ENCODE measurements around the gene OS9. TPM values are rescaled to one million over a fixed set of nuclear protein-coding genes. Genes with fewer than 3 reads are reported as not detected.

Gene OS9
- total and polyA plus RNA-seq, 2 of the 4 experiments (the other 2 are of a cell fraction) = 159 to 272 TPM

DNA sequence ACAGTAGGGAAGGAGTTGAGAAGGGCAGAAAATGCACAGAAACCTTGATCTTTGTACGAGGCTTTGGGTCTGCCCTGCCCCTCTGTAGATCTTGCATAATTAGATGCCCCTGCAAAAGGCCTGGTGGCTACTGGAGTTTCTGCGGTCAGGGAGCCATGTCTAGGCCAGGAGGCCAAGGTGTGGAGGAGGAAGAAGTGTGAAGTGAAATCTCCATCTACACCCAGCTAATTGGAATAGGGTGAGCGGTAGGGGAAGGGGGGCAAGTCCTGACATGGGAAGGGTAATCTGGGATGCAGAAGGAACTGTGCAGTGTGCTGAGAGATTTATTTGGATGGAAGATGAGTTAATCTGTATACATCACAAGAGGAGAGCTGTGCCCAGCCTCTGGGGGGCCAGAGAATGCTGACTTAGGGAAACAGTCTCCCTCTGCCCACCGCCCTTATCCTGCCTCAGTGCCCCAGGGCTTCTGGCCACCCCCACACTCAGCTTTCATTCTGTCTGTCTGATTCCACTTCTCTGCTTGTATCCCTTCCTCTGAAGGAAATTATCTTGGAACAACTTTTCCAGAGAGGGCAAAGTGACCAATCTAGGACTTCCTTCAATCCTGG is 67.6 kb downstream of the OS9 start:
- peaks cover 36% of the 10 kb centered on the region for H3K27me3 ChIP-seq (ENCODE audit: control insufficient read depth, insufficient read depth, low read length)
- H3K18ac ChIP-seq (ENCODE audit: low read depth, low read length) = no peak overlapping the region
- no TSS peak for BruUV-seq (replicated peaks)
- no peak overlapping the region for H2BK5ac ChIP-seq (ENCODE audit: low read depth, low read length, poor library complexity, severe bottlenecking)
- CTCF ChIA-PET = no interaction called here
- WGBS, 2 experiments (ENCODE audit: extremely low coverage in 2 of 2, insufficient read length in 1 of 2) = no CpG with 5 or more reads among the region's 4 CpGs
- no peak overlapping the region for H3K14ac ChIP-seq (replicated peaks; ENCODE audit: low read depth, low read length)
- peaks cover 9% of the 10 kb centered on the region for H3K36me3 ChIP-seq (ENCODE audit: control insufficient read depth, insufficient read depth, low read length)
- no peaks in the 10 kb centered on the region; the same call in 1 of the 2 replicates for H4K20me1 ChIP-seq (ENCODE audit: insufficient read depth, low read length)
- in situ Hi-C loops (cut with MboI; ENCODE audit: low sequenced_read_pairs) (no loop called here), intact Hi-C loops (cut with micrococcal nuclease) (no loop called here), dilution Hi-C loops (cut with HindIII; ENCODE audit: low sequenced_read_pairs, unreplicated experiment) (no loop called here)
- H2BK120ac ChIP-seq (ENCODE audit: low read depth, low read length) = no peak overlapping the region
- H2AK9ac ChIP-seq (replicated peaks; ENCODE audit: low read depth, low read length, poor library complexity) = no peak overlapping the region
- peaks cover 2% of the 10 kb centered on the region; the same call in 1 of the 2 replicates for H3K9me3 ChIP-seq (ENCODE audit: control insufficient read depth, insufficient read depth, low read length)
- H3K27ac ChIP-seq (ENCODE audit: insufficient read depth, low read length) = no peak overlapping the region
- no peak overlapping the region for H3K23ac ChIP-seq (ENCODE audit: low read depth, low read length)
- H3K4ac ChIP-seq (ENCODE audit: low read depth, low read length) = no peak overlapping the region
- H3K4me3 ChIP-seq (ENCODE audit: insufficient read depth, low read depth, low read length) = no peak overlapping the region
- H2AK5ac ChIP-seq (ENCODE audit: low read depth, low read length) = no peak overlapping the region
- no peak overlapping the region for H2BK20ac ChIP-seq (ENCODE audit: low read depth, low read length)
- POLR2A ChIA-PET (ENCODE audit: unreplicated experiment) = no interaction called here
- H2BK15ac ChIP-seq (ENCODE audit: low read depth, low read length) = no peak overlapping the region
- H4K8ac ChIP-seq (ENCODE audit: low read depth in 2 of 2, low read length in 2 of 2) = no peak overlapping the region
- H3K9me1 ChIP-seq (ENCODE audit: insufficient read depth, low read length) = 0 out of 2 replicates have a peak, but pooled peaks cover 3% of the 10 kb centered on the region
- no peak overlapping the region for H2AFZ ChIP-seq (replicated peaks; ENCODE audit: low read length, poor library complexity)
- H3K4me1 ChIP-seq (ENCODE audit: control insufficient read depth, insufficient read depth, low read length) = peaks cover 4% of the 10 kb centered on the region; the same call in 1 of the 2 replicates
- TF ChIP-seq NFE2L2 (IDR thresholded peaks at IDR 0.05; ENCODE audit: low read depth, low read length) (no peak), SMC3 (IDR thresholded peaks at IDR 0.05; ENCODE audit: low read depth, low read length) (no peak), BHLHE40 (IDR thresholded peaks at IDR 0.05; ENCODE audit: low read depth, low read length) (no peak), RCOR1 (IDR thresholded peaks at IDR 0.05; ENCODE audit: insufficient replicate concordance, low read length) (no peak), POLR2A (IDR thresholded peaks at IDR 0.05; ENCODE audit: low read depth, low read length) (no peak), CTCF (conservative IDR thresholded peaks at IDR 0.05; ENCODE audit: low read depth, low read length) (no peak), CHD1 (IDR thresholded peaks at IDR 0.05; ENCODE audit: low read depth, low read length) (no peak), RAD21 (IDR thresholded peaks at IDR 0.05; ENCODE audit: low read length) (no peak), FOS (IDR thresholded peaks at IDR 0.05; ENCODE audit: low read depth, low read length) (no peak), MXI1 (IDR thresholded peaks at IDR 0.05; ENCODE audit: borderline replicate concordance, low read depth, low read length) (no peak)
- TF ChIP-seq, protein P1, sequence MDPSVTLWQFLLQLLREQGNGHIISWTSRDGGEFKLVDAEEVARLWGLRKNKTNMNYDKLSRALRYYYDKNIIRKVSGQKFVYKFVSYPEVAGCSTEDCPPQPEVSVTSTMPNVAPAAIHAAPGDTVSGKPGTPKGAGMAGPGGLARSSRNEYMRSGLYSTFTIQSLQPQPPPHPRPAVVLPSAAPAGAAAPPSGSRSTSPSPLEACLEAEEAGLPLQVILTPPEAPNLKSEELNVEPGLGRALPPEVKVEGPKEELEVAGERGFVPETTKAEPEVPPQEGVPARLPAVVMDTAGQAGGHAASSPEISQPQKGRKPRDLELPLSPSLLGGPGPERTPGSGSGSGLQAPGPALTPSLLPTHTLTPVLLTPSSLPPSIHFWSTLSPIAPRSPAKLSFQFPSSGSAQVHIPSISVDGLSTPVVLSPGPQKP (IDR thresholded peaks at IDR 0.05; ENCODE audit: borderline replicate concordance, low read depth, low read length) = no peak
- H3K79me1 ChIP-seq (ENCODE audit: low read depth in 1 of 2, low read length in 2 of 2) = no peaks in the 10 kb centered on the region
- DNase-seq (no peak), ATAC-seq (ENCODE audit: low read depth) (no peak)
- no peak overlapping the region for H3K56ac ChIP-seq (ENCODE audit: extremely low read depth, insufficient read depth, low read length)
- H3K4me2 ChIP-seq (ENCODE audit: low read depth, low read length) = no peak overlapping the region
- no peak overlapping the region for H4K91ac ChIP-seq (ENCODE audit: insufficient read depth, low read depth, low read length)
- no peak overlapping the region for H4K5ac ChIP-seq (ENCODE audit: low read depth, low read length)
- no peak overlapping the region for H3K9ac ChIP-seq (ENCODE audit: low read depth, low read length)

Data from IMR-90 (cell line).